OCI-LY7 (cell line): ENCODE data around the gene LMX1A. TPM values are rescaled to one million over a fixed set of nuclear protein-coding genes. Genes with fewer than 3 reads are reported as not detected.

Experiments
- Bru-seq: library from RNA; stranded (reverse); fragments of 400-500 nt; gene quantifications from one replicate; lab custom pipeline; 2021; lab: Mats Ljungman, UMichigan
- BruChase-seq, 2 experiments: library from RNA; stranded (reverse); fragments of 400-500 nt; gene quantifications; one replicate each; lab custom pipeline; 2021; lab: Mats Ljungman, UMichigan
- BruUV-seq: library from RNA; stranded (reverse); fragments of 400-500 nt; replicated peaks from 2 replicates; lab custom pipeline; 2021; lab: Mats Ljungman, UMichigan
- CTCF ChIA-PET: fragments of 300-600 bp; sonication (Branson Sonifier 250); formaldehyde crosslinking; loops from one replicate; lab custom pipeline; 2022; ENCODE audit warnings: antibody characterized with exemption; ENCODE audit not compliant: unreplicated experiment; lab: Charles Lee
- POLR2A ChIA-PET: fragments of 300-600 bp; sonication (Branson Sonifier 250); formaldehyde crosslinking; loops from one replicate; lab custom pipeline; 2022; ENCODE audit warnings: antibody characterized with exemption; lab: Charles Lee
- DNase-seq: peaks from one replicate; pipeline ENCODE4 v3.0.0-alpha.2; 2015; ENCODE audit warnings: low spot score
- H2AFZ ChIP-seq: fragments of 200-600 bp; sonication (generic), shearing (Covaris generic); 2 replicates; pipeline ENCODE4 v1.6.1; 2014; ENCODE audit warnings: mild to moderate bottlenecking, antibody characterized with exemption, low read length, moderate library complexity
- H3K27ac ChIP-seq: fragments of 200-600 bp; sonication (generic); 2 replicates; pipeline ENCODE4 v1.5.1; 2014; ENCODE audit warnings: mixed run types, low read depth, mild to moderate bottlenecking, moderate library complexity, low read length, inconsistent platforms; ENCODE audit not compliant: poor library complexity, severe bottlenecking
- H3K36me3 ChIP-seq: fragments of 200-600 bp; sonication (generic); 2 replicates; pipeline ENCODE4 v1.6.1; 2014; ENCODE audit warnings: mild to moderate bottlenecking, antibody characterized with exemption, low read length, moderate library complexity, mixed read lengths; ENCODE audit not compliant: insufficient read depth
- H3K4me1 ChIP-seq: fragments of 200-600 bp; sonication (generic); 2 replicates; pipeline ENCODE4 v1.5.1; 2014; ENCODE audit warnings: mild to moderate bottlenecking, low read length; ENCODE audit not compliant: insufficient read depth, poor library complexity, severe bottlenecking
- H3K4me2 ChIP-seq: fragments of 200-600 bp; sonication (generic); 2 replicates; pipeline ENCODE4 v1.6.1; 2014; ENCODE audit warnings: mild to moderate bottlenecking, low read length
- H3K4me3 ChIP-seq: fragments of 200-600 bp; sonication (generic); 2 replicates; pipeline ENCODE4 v1.5.1; 2014; ENCODE audit warnings: mild to moderate bottlenecking, low read depth, low read length; ENCODE audit not compliant: poor library complexity, severe bottlenecking
- H3K79me2 ChIP-seq: fragments of 200-600 bp; sonication (generic); 2 replicates; pipeline ENCODE4 v1.6.1; 2016; ENCODE audit warnings: low read depth, mild to moderate bottlenecking, low read length, moderate library complexity, mixed read lengths; ENCODE audit not compliant: insufficient read depth
- H3K9me2 ChIP-seq: fragments of 200-600 bp; sonication (generic); 2 replicates; pipeline ENCODE4 v1.6.1; 2016; ENCODE audit warnings: mild to moderate bottlenecking, low read length, mixed read lengths; ENCODE audit not compliant: insufficient read depth
- H3K9me3 ChIP-seq: fragments of 200-600 bp; sonication (generic); 2 replicates; pipeline ENCODE4 v1.6.1; 2014; ENCODE audit warnings: mild to moderate bottlenecking, mixed run types, low read length, mixed read lengths
- H4K20me1 ChIP-seq: fragments of 200-600 bp; sonication (generic); 2 replicates; pipeline ENCODE4 v1.6.1; 2014; ENCODE audit warnings: mild to moderate bottlenecking, antibody characterized with exemption, low read length, moderate library complexity, mixed read lengths; ENCODE audit not compliant: insufficient read depth
- EZH2phosphoT487 ChIP-seq: fragments of 200-600 bp; sonication (generic); IDR thresholded peaks from 2 replicates; pipeline ENCODE4 v1.6.1; 2018; ENCODE audit warnings: low read depth, borderline replicate concordance, mild to moderate bottlenecking, mixed run types, antibody characterized with exemption, low read length, moderate library complexity, mixed read lengths
- intact Hi-C: fragments of 100-400 bp; cut with micrococcal nuclease; formaldehyde crosslinking; loops from one replicate; pipeline ENCODE4 v1.10.0; 2022; ENCODE audit not compliant: unreplicated experiment
- long read RNA-seq: library from polyadenylated mRNA; stranded (forward); transcript quantifications from one replicate; pipeline ENCODE4 v2.0.0, GENCODE V29; 2022
- total RNA-seq, 2 experiments: library from RNA; depleted of rRNA in 1 of 2; stranded (reverse); fragments of >200 nt in 1 of 2; shearing (Covaris generic) in 1 of 2; gene quantifications; 2 replicates each; pipeline ENCODE4 v1.2.3, GENCODE V29; 2014 to 2022
- TF ChIP-seq, protein P1 (sequence below): fragments of 200-600 bp; sonication (generic); conservative IDR thresholded peaks from 2 replicates; pipeline ENCODE4 v1.5.1; 2014; ENCODE audit warnings: mild to moderate bottlenecking, antibody characterized with exemption, low read length, moderate library complexity, mixed read lengths

LMX1A gene
- total RNA-seq (2014; rRNA removed; shearing (Covaris generic)) (not detected in 2 replicates), total RNA-seq (2022) (not detected in 2 replicates), Bru-seq, nascent RNA (not detected), BruChase-seq, experiment 1, labeled RNA remaining after a 6-hour chase (not detected), BruChase-seq, experiment 2, labeled RNA remaining after a 2-hour chase (not detected)
- long read RNA-seq, result 0 reads

GRCh38 chr1:165355977-165356811 lies at the start of gene LMX1A:
TSS of gene LMX1A (minus strand) at chr1:165356715. CDS start at chr1:165355559, 1,156 bp downstream.
- ChIA-PET CTCF (no interaction called here), POLR2A (no interaction called here)
- BruUV-seq, result no TSS peak
- Histone ChIP-seq H3K9me3 (no peaks in the 10 kb centered on the region), H2AFZ (no peak within 1 kb of the TSS), H3K4me2 (no peak within 1 kb of the TSS), H3K9me2 (no peaks in the 10 kb centered on the region), H3K4me1 (no peaks in the 10 kb centered on the region), H4K20me1 (no peaks in the 10 kb centered on the region), H3K36me3 (no peaks in the 10 kb centered on the region), H3K27ac (no peak within 1 kb of the TSS), H3K79me2 (no peaks in the 10 kb centered on the region), H3K4me3 (no peak within 1 kb of the TSS)
- TF ChIP-seq, protein P1, sequence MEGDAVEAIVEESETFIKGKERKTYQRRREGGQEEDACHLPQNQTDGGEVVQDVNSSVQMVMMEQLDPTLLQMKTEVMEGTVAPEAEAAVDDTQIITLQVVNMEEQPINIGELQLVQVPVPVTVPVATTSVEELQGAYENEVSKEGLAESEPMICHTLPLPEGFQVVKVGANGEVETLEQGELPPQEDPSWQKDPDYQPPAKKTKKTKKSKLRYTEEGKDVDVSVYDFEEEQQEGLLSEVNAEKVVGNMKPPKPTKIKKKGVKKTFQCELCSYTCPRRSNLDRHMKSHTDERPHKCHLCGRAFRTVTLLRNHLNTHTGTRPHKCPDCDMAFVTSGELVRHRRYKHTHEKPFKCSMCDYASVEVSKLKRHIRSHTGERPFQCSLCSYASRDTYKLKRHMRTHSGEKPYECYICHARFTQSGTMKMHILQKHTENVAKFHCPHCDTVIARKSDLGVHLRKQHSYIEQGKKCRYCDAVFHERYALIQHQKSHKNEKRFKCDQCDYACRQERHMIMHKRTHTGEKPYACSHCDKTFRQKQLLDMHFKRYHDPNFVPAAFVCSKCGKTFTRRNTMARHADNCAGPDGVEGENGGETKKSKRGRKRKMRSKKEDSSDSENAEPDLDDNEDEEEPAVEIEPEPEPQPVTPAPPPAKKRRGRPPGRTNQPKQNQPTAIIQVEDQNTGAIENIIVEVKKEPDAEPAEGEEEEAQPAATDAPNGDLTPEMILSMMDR, result no peak
- no peak for TF ChIP-seq EZH2phosphoT487
- no peak for DNase-seq
- intact Hi-C loops, result no loop called here

DNA sequence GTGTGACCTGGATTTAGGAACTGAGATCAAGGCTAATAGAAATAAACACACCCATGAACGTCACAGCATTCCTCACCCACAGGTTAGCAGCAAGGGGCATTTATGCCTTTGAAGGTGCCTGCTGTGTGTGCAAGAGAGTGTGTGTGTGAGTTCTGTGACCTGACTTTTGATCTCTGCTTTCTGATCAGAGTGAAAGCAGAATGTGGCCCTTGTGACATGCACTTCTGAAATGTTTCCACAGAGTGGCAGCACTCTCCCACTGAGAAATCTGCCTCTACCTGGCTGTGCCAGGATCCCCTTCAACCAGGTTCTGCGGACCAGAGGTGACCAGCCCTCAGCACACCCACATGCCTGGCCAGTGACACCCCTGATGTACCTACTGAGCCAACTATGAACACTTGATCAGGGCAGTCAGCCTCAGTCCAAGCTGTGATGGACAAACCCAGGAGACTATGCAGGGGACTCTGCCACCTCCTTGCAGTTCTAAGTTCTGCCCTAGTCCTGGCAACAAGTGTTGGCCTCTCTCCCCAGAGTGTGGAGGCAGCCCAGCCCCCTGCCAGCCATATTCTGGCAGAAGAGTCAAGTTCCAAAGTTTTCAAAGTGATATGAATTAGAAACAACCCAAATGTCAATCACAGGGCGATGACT lies 47.4 kb upstream of the LMX1A start:
- TF ChIP-seq EZH2phosphoT487, result no peak
- TF ChIP-seq, protein P1, result peak; percentile 75
- no peaks in the 10 kb centered on the region for H4K20me1 ChIP-seq
- H3K9me2 ChIP-seq, result no peaks in the 10 kb centered on the region
- no peaks in the 10 kb centered on the region for H3K36me3 ChIP-seq
- H3K9me3 ChIP-seq, result no peaks in the 10 kb centered on the region
- H3K79me2 ChIP-seq, result no peaks in the 10 kb centered on the region
- no peak overlapping the region for H2AFZ ChIP-seq
- ChIA-PET POLR2A (no interaction called here), CTCF (no interaction called here)
- H3K4me2 ChIP-seq, result no peak overlapping the region
- no peak overlapping the region for H3K4me3 ChIP-seq
- DNase-seq, result peak; percentile 22
- intact Hi-C loops, result no loop called here
- H3K27ac ChIP-seq, result no peak overlapping the region
- BruUV-seq, result no TSS peak
- no peaks in the 10 kb centered on the region for H3K4me1 ChIP-seq
